H1 (cell line): Measurements from ENCODE around the gene PTTG1IP. TPM values are rescaled to one million over a fixed set of nuclear protein-coding genes. Genes with fewer than 3 reads are reported as not detected.

Source experiments
- CTCF ChIA-PET: fragments of 300-600 bp; sonication (Branson Sonifier 250); formaldehyde crosslinking; loops from one replicate; lab custom pipeline; 2021; ENCODE audit not compliant: partially characterized antibody; lab: Charles Lee
- POLR2A ChIA-PET: fragments of 300-600 bp; sonication (Branson Sonifier 250); formaldehyde crosslinking; loops from one replicate; lab custom pipeline; 2021; ENCODE audit warnings: inconsistent platforms; ENCODE audit not compliant: partially characterized antibody; lab: Charles Lee
- DNase-seq, 2 experiments: peaks; one replicate each; pipeline versions ENCODE4 v3.0.0 to v3.0.0-alpha.2; 2010 to 2022; ENCODE audit warnings: low spot score in 2 of 2, low read depth in 1 of 2, mixed read lengths in 1 of 2
- FAIRE-seq: peaks from 2 replicates; lab custom pipeline; 2011; peaks lifted over from hg19 to GRCh38; lab: Jason Lieb, UNC
- H2AFZ ChIP-seq: 2 replicates; pipeline ENCODE4 v1.8.1; 2012; ENCODE audit warnings: low read length, inconsistent platforms
- H2AK5ac ChIP-seq: 2 replicates; pipeline ENCODE4 v1.6.1; 2013; ENCODE audit warnings: low read depth, low read length
- H2BK120ac ChIP-seq: replicated peaks from 2 replicates; pipeline ENCODE3; 2013; ENCODE audit warnings: low read depth, low read length, inconsistent platforms
- H2BK12ac ChIP-seq: 2 replicates; pipeline ENCODE4 v1.6.1; 2013; ENCODE audit warnings: low read depth, low read length
- H2BK15ac ChIP-seq: 2 replicates; pipeline ENCODE4 v1.6.1; 2013; ENCODE audit warnings: low read length
- H2BK20ac ChIP-seq: 2 replicates; pipeline ENCODE4 v1.6.1; 2013; ENCODE audit warnings: low read length
- H2BK5ac ChIP-seq: 2 replicates; pipeline ENCODE4 v1.6.1; 2013; ENCODE audit warnings: low read depth, low read length
- H3K14ac ChIP-seq: 2 replicates; pipeline ENCODE4 v1.6.1; 2013; ENCODE audit warnings: inconsistent platforms; ENCODE audit not compliant: insufficient read length
- H3K18ac ChIP-seq: 2 replicates; pipeline ENCODE4 v1.6.1; 2013; ENCODE audit warnings: low read length; ENCODE audit errors: extremely low read depth
- H3K23ac ChIP-seq: 2 replicates; pipeline ENCODE4 v1.6.1; 2013; ENCODE audit warnings: inconsistent platforms; ENCODE audit not compliant: insufficient read length
- H3K23me2 ChIP-seq: 2 replicates; pipeline ENCODE4 v1.6.1; 2013; ENCODE audit warnings: low read depth, low read length
- H3K27ac ChIP-seq: 2 replicates; pipeline ENCODE4 v1.6.1; 2011; ENCODE audit warnings: low read depth, low read length, inconsistent platforms
- H3K27me3 ChIP-seq, 4 experiments: replicated peaks in 1 of 4; 1 replicate in 1 of 4; 2 replicates in 3 of 4; pipeline versions ENCODE4 v1.6.1 to v1.8.1; 2011 to 2013; ENCODE audit warnings: low read length in 3 of 4, mild to moderate bottlenecking in 3 of 4, inconsistent platforms in 2 of 4, mixed read lengths in 2 of 4, moderate library complexity in 1 of 4; ENCODE audit not compliant: control insufficient read depth in 3 of 4, insufficient read depth in 3 of 4; ENCODE audit errors: extremely low read depth in 1 of 4
- H3K36me3 ChIP-seq, 4 experiments: 2 replicates each; pipeline versions ENCODE4 v1.6.1 to v1.8.1; 2011 to 2013; ENCODE audit warnings: mild to moderate bottlenecking in 4 of 4, low read length in 3 of 4, moderate library complexity in 2 of 4, control low read depth in 1 of 4, inconsistent platforms in 1 of 4; ENCODE audit not compliant: insufficient read depth in 4 of 4, control insufficient read depth in 2 of 4
- H3K4ac ChIP-seq: replicated peaks from 2 replicates; pipeline ENCODE3; 2013; ENCODE audit warnings: low read length, low read depth, mixed read lengths, inconsistent platforms; ENCODE audit not compliant: insufficient read length
- H3K4me1 ChIP-seq, 4 experiments: replicated peaks in 1 of 4; 1 replicate in 1 of 4; 2 replicates in 3 of 4; pipeline versions ENCODE4 v1.6.1 to v1.8.1; 2011 to 2013; ENCODE audit warnings: low read length in 3 of 4, inconsistent platforms in 2 of 4, mixed read lengths in 1 of 4; ENCODE audit not compliant: insufficient read depth in 4 of 4, control insufficient read depth in 3 of 4
- H3K4me2 ChIP-seq, 2 experiments: 2 replicates each; pipeline versions ENCODE4 v1.6.1 to v1.8.1; 2011 to 2013; ENCODE audit warnings: low read depth in 2 of 2, low read length in 2 of 2, control low read depth in 1 of 2, inconsistent platforms in 1 of 2, mild to moderate bottlenecking in 1 of 2; ENCODE audit not compliant: insufficient read depth in 1 of 2
- H3K4me3 ChIP-seq, 4 experiments: fragments of 200-600, 300-600 bp in 1 of 4; sonication (generic), shearing (Covaris generic), sonication (Bioruptor Twin) in 1 of 4; 2 replicates each; pipeline versions ENCODE4 v1.5.1 to v1.8.1; 2011 to 2016; ENCODE audit warnings: low read length in 4 of 4, low read depth in 3 of 4, control low read depth in 2 of 4, inconsistent platforms in 2 of 4, mild to moderate bottlenecking in 2 of 4, mixed read lengths in 1 of 4, moderate library complexity in 1 of 4; ENCODE audit not compliant: insufficient read depth in 2 of 4; ENCODE audit errors: extremely low read depth in 1 of 4
- H3K56ac ChIP-seq: replicated peaks from 2 replicates; pipeline ENCODE3; 2013; ENCODE audit warnings: low read depth, mild to moderate bottlenecking, mixed read lengths, low read length, inconsistent platforms; ENCODE audit not compliant: insufficient read length
- H3K79me1 ChIP-seq: 2 replicates; pipeline ENCODE4 v1.6.1; 2013; ENCODE audit warnings: low read depth, low read length, control low read depth
- H3K79me2 ChIP-seq, 2 experiments: 2 replicates each; pipeline versions ENCODE4 v1.6.1 to v1.8.1; 2012 to 2013; ENCODE audit warnings: low read length in 2 of 2, mild to moderate bottlenecking in 2 of 2, inconsistent platforms in 1 of 2; ENCODE audit not compliant: insufficient read depth in 2 of 2, control insufficient read depth in 1 of 2
- H3K9ac ChIP-seq, 4 experiments: replicated peaks in 1 of 4; 1 replicate in 1 of 4; 2 replicates in 3 of 4; pipeline versions ENCODE4 v1.6.1 to v1.8.1; 2011 to 2013; ENCODE audit warnings: low read depth in 3 of 4, low read length in 3 of 4, control low read depth in 2 of 4, mild to moderate bottlenecking in 2 of 4, moderate library complexity in 2 of 4, inconsistent platforms in 1 of 4; ENCODE audit errors: extremely low read depth in 1 of 4
- H3K9me3 ChIP-seq, 2 experiments: 2 replicates each; pipeline versions ENCODE4 v1.6.1 to v1.8.1; 2012 to 2013; ENCODE audit warnings: mild to moderate bottlenecking in 2 of 2, moderate library complexity in 2 of 2, control low read depth in 1 of 2, inconsistent platforms in 1 of 2, low read depth in 1 of 2, low read length in 1 of 2, mixed read lengths in 1 of 2; ENCODE audit not compliant: insufficient read depth in 2 of 2
- H4K20me1 ChIP-seq, 2 experiments: replicated peaks in 1 of 2; 2 replicates each; pipeline versions ENCODE3 to v1.8.1; 2011 to 2013; ENCODE audit warnings: inconsistent platforms in 2 of 2, low read length in 2 of 2, mild to moderate bottlenecking in 1 of 2; ENCODE audit not compliant: insufficient read depth in 2 of 2, control insufficient read depth in 1 of 2
- H4K5ac ChIP-seq: 2 replicates; pipeline ENCODE4 v1.6.1; 2013; ENCODE audit warnings: low read length, low read depth, mixed read lengths, inconsistent platforms; ENCODE audit not compliant: insufficient read length
- H4K8ac ChIP-seq: 2 replicates; pipeline ENCODE4 v1.8.0; 2013; ENCODE audit warnings: mild to moderate bottlenecking, moderate library complexity, low read length, inconsistent platforms; ENCODE audit not compliant: insufficient read depth; ENCODE audit errors: extremely low read depth
- H4K91ac ChIP-seq: replicated peaks from 2 replicates; pipeline ENCODE3; 2013; ENCODE audit warnings: low read length, mixed read lengths, inconsistent platforms; ENCODE audit not compliant: insufficient read length
- ATF2 ChIP-seq: IDR thresholded peaks from 2 replicates; pipeline ENCODE4 v1.6.1; 2012; ENCODE audit warnings: low read length, inconsistent platforms
- ATF3 ChIP-seq: IDR thresholded peaks from 2 replicates; pipeline ENCODE4 v1.6.1; 2011; ENCODE audit warnings: low read depth, mild to moderate bottlenecking, low read length; ENCODE audit not compliant: insufficient read depth
- CHD2 ChIP-seq: IDR thresholded peaks from 2 replicates; pipeline ENCODE4 v1.6.1; 2012; ENCODE audit warnings: low read length, improper control_type of control experiment
- MAFK ChIP-seq: IDR thresholded peaks from 2 replicates; pipeline ENCODE4 v1.6.1; 2012; ENCODE audit warnings: low read depth, mild to moderate bottlenecking, improper control_type of control experiment, low read length
- PHF8 ChIP-seq: fragments of 200-600 bp; sonication (generic); conservative IDR thresholded peaks from 2 replicates; pipeline ENCODE4 v1.7.1; 2012; ENCODE audit warnings: low read depth, mild to moderate bottlenecking, inconsistent platforms, low read length, moderate library complexity
- RAD21 ChIP-seq, 2 experiments: IDR thresholded peaks in 1 of 2; conservative IDR thresholded peaks in 1 of 2; 2 replicates each; pipeline ENCODE4 v1.6.1; 2011; ENCODE audit warnings: low read depth in 2 of 2, low read length in 2 of 2, improper control_type of control experiment in 1 of 2, inconsistent platforms in 1 of 2, mild to moderate bottlenecking in 1 of 2, moderate library complexity in 1 of 2
- RBBP5 ChIP-seq: IDR thresholded peaks from 2 replicates; pipeline ENCODE4 v1.7.1; 2012; ENCODE audit warnings: low read depth, mild to moderate bottlenecking, inconsistent platforms, low read length, moderate library complexity, borderline replicate concordance
- SIRT6 ChIP-seq: IDR thresholded peaks from one replicate; pipeline ENCODE4 v1.7.1; 2012; ENCODE audit warnings: low read length, inconsistent platforms
- SRF ChIP-seq: IDR thresholded peaks from 2 replicates; pipeline ENCODE4 v1.6.1; 2011; ENCODE audit warnings: mild to moderate bottlenecking, low read depth, low read length, moderate library complexity
- TAF1 ChIP-seq: IDR thresholded peaks from 2 replicates; pipeline ENCODE4 v1.6.1; 2011; ENCODE audit warnings: mild to moderate bottlenecking, low read depth, low read length
- WGBS, 2 experiments: shearing (Covaris generic) in 1 of 2; methylation state at CpG; one replicate each; pipeline versions ENCODE4 v1.1.6 to v1.1.7; 2013 to 2015; ENCODE audit warnings: low lambda C conversion rate in 2 of 2, mixed read lengths in 2 of 2, inconsistent platforms in 1 of 2, low coverage in 1 of 2, missing lambda C conversion rate in 1 of 2; ENCODE audit not compliant: insufficient replicate concordance in 2 of 2, insufficient coverage in 1 of 2, insufficient read length in 1 of 2; ENCODE audit errors: extremely low coverage in 1 of 2, missing lambda C conversion rate in 1 of 2; 5-methylcytosine and 5-hydroxymethylcytosine counted together
- polyA plus RNA-seq, 7 experiments: library from polyadenylated mRNA; depleted of rRNA in 3 of 7; stranded (reverse) in 5 of 7; unstranded in 2 of 7; fragments of >200 nt in 5 of 7; fragments of 200-250 nt in 2 of 7; gene quantifications; 1 replicate in 5 of 7; 2 replicates in 1 of 7; 4 replicates in 1 of 7; pipeline versions ENCODE4 v1.2.1 to v1.2.3, GENCODE V29; 2011 to 2013; ENCODE audit warnings: missing spikeins in 2 of 7, mixed read lengths in 2 of 7
- total RNA-seq: library from RNA; stranded (reverse); fragmentation: NEBNext Ultra II Directional; extraction: Animal tissue kit (Norgen Biotek cat#: 25700); gene quantifications from 2 replicates; pipeline ENCODE4 v1.2.1, GENCODE V29; 2021

PTTG1IP gene
- total and polyA plus RNA-seq, 2 of the 8 experiments (the other 6 are each of a cell fraction or from before 2014, with no cell fraction given) = 90.8 to 130 TPM

GRCh38 chr21:44834951-44835646 lies 38.4 kb downstream of the PTTG1IP start:
- no peak overlapping the region for H3K56ac ChIP-seq
- H3K27me3 ChIP-seq = no peaks in the 10 kb centered on the region
- no peaks in the 10 kb centered on the region; the same call in 1 of the 2 replicates for H3K23me2 ChIP-seq
- ChIA-PET CTCF (interaction anchor here (0.7 kb wide), 1 partner anchor 13 kb away, joined by 4 read pairs; no protein-coding TSS in a partner anchor), POLR2A (no interaction called here)
- no peaks in the 10 kb centered on the region for H3K36me3 ChIP-seq
- no peak overlapping the region for H3K9ac ChIP-seq
- no peaks in the 10 kb centered on the region for H3K79me2 ChIP-seq
- no peak overlapping the region for H3K23ac ChIP-seq
- H2BK20ac ChIP-seq = no peak overlapping the region
- H3K79me1 ChIP-seq = no peaks in the 10 kb centered on the region
- FAIRE-seq (no peak), DNase-seq (no peak)
- H4K5ac ChIP-seq = no peak overlapping the region
- no peak overlapping the region for H3K14ac ChIP-seq
- no peaks in the 10 kb centered on the region for H3K9me3 ChIP-seq
- H2AK5ac ChIP-seq = no peak overlapping the region
- H3K4me1 ChIP-seq = no peaks in the 10 kb centered on the region; a peak in 2 of 7 replicates
- no peak overlapping the region for H2BK15ac ChIP-seq
- H3K27ac ChIP-seq = no peak overlapping the region
- H2BK120ac ChIP-seq = no peak overlapping the region
- no peak overlapping the region for H3K18ac ChIP-seq
- no peak overlapping the region for H3K4me3 ChIP-seq
- 92% methylated on average over 28 of the region's 29 CpGs; no CpG with 5 or more reads in 1 of the 2 experiments for WGBS, 2 experiments
- no peak overlapping the region for H4K8ac ChIP-seq
- no peak overlapping the region for H2BK5ac ChIP-seq
- no peak overlapping the region for H3K4me2 ChIP-seq
- no peak overlapping the region for H2AFZ ChIP-seq
- H3K4ac ChIP-seq = no peak overlapping the region
- H4K91ac ChIP-seq = no peak overlapping the region
- H4K20me1 ChIP-seq = no peaks in the 10 kb centered on the region
- H2BK12ac ChIP-seq = peak overlapping the region; percentile 60; the same call in 1 of the 2 replicates
- no peak for TF ChIP-seq TAF1
- no peak for TF ChIP-seq SRF
- TF ChIP-seq CHD2 = no peak
- TF ChIP-seq RBBP5 = no peak
- TF ChIP-seq PHF8 = no peak
- TF ChIP-seq MAFK = no peak
- TF ChIP-seq ATF2 = no peak
- no peak for TF ChIP-seq ATF3
- TF ChIP-seq RAD21 (IDR thresholded peaks at IDR 0.05 in 1 of 2, conservative IDR thresholded peaks at IDR 0.05 in 1 of 2; ENCODE audit: low read depth in 2 of 2, low read length in 2 of 2) = no peak
- TF ChIP-seq SIRT6 = no peak
